Pancreas (tissue), 10 donors: ENCODE results near the gene CDK14. TPM values are rescaled to one million over a fixed set of nuclear protein-coding genes. Genes with fewer than 3 reads are reported as not detected.

Experiments
- ATAC-seq, 4 donors: fragments of 200-7000 bp; cut with Tn5 transposase; one replicate each; pipeline versions ENCODE4 v1.8.0 to v1.9.1; 2020; ENCODE audit warnings: mild to moderate bottlenecking in 4 of 4, moderate library complexity in 4 of 4
- DNase-seq, 6 donors: peaks; one replicate each; pipeline ENCODE4 v3.0.0-alpha.2; 2020
- FAIRE-seq: peaks from 2 replicates; lab custom pipeline; 2012; peaks lifted over from hg19 to GRCh38; lab: Jason Lieb, UNC
- H3K27ac ChIP-seq, 4 donors: fragments of 200-600 bp; sonication (generic); 1 replicate in 3 of 4; 2 replicates in 1 of 4; pipeline versions ENCODE4 v1.5.0 to v1.8.0; 2020
- H3K27me3 ChIP-seq, 4 donors: fragments of 200-600 bp; one replicate each; pipeline ENCODE4 v1.8.0; 2021
- H3K36me3 ChIP-seq, 3 donors: fragments of 200-600 bp; sonication (generic) in 1 of 3; one replicate each; pipeline versions ENCODE4 v1.5.0 to v1.8.0; 2020 to 2021
- H3K4me1 ChIP-seq, 3 donors: fragments of 200-600 bp; one replicate each; pipeline ENCODE4 v1.8.0; 2021
- H3K4me3 ChIP-seq, 4 donors: fragments of 200-600 bp; sonication (generic) in 2 of 4; one replicate each; pipeline versions ENCODE4 v1.5.0 to v1.8.0; 2020 to 2021
- H3K9me3 ChIP-seq, 4 donors: fragments of 200-600 bp; one replicate each; pipeline ENCODE4 v1.8.0; 2021
- WGBS, 2 donors: extraction: QIAGEN DNeasy Blood & Tissue Kit; methylation state at CpG; one replicate each; pipeline ENCODE4 v1.1.7; 2013; 5-methylcytosine and 5-hydroxymethylcytosine counted together
- intact Hi-C, 3 donors: fragments of 100-400 bp; cut with DNase I; formaldehyde crosslinking; loops; one replicate each; pipeline versions ENCODE4 v1.11.1 to v1.14.2; 2022
- polyA plus RNA-seq, 2 donors: library from polyadenylated mRNA; stranded (reverse); fragments of 200-250 nt; gene quantifications; one replicate each; pipeline ENCODE4 v1.2.3, GENCODE V29; 2013
- total RNA-seq, 6 donors: library from RNA; stranded (reverse); fragmentation: NEBNext Ultra II Directional in 4 of 6; extraction: Animal tissue kit (Norgen Biotek cat#: 25700) in 4 of 6; gene quantifications; one replicate each; pipeline versions ENCODE4 v1.2.1 to v1.2.4, GENCODE V29; 2021 to 2023
- TF ChIP-seq, protein P1 (sequence below), 4 donors: fragments of 200-600 bp; sonication (generic) in 3 of 4; IDR thresholded peaks; one replicate each; pipeline versions ENCODE4 v1.5.0 to v1.8.0; 2021; ENCODE audit warnings: antibody characterized with exemption in 4 of 4
- donor health status: healthy with polysubstance abuse.
- donor health status: DM: no; HTN: no; CAD: no; lungs with moderate emphysema.
- donor health status: DM: no; HTN: no; CAD: no.
- donor health status: control.
- donor health status: control.
- donor health status: Bipolar disorder and iron deficiency.
- donor health status: DM: yes; HTN: yes; CAD: no.
- donor health status: DM: no; HTN: no; CAD: no.
- donor health status: DM: no; HTN: no; CAD: no.
- donor health status: DM: yes; HTN: yes; CAD: no.

CDK14 gene
- total and polyA plus RNA-seq, 8 donors, result 4.5 to 48.3 (median 24.7) TPM

DNA sequence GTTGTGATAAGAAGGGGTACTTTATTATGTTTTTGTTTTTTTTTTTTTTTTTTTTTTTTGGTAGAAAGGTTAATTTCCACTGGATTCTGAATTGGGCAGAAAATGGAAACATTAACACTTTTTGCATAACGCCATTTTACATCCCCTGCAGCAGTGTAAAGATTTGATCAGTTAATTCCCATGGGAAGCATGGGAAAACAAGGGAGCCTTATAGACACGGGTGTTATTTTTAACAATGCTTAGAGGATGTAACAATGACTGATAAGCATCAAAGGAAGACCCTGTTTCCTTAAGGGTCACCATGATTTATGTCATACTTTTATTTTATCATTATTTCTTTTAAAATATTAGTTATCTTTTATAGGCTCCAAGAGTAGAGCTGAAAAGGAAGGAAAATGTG, 140.2 kb downstream of the CDK14 start:
- TF ChIP-seq, protein P1, sequence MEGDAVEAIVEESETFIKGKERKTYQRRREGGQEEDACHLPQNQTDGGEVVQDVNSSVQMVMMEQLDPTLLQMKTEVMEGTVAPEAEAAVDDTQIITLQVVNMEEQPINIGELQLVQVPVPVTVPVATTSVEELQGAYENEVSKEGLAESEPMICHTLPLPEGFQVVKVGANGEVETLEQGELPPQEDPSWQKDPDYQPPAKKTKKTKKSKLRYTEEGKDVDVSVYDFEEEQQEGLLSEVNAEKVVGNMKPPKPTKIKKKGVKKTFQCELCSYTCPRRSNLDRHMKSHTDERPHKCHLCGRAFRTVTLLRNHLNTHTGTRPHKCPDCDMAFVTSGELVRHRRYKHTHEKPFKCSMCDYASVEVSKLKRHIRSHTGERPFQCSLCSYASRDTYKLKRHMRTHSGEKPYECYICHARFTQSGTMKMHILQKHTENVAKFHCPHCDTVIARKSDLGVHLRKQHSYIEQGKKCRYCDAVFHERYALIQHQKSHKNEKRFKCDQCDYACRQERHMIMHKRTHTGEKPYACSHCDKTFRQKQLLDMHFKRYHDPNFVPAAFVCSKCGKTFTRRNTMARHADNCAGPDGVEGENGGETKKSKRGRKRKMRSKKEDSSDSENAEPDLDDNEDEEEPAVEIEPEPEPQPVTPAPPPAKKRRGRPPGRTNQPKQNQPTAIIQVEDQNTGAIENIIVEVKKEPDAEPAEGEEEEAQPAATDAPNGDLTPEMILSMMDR (IDR thresholded peaks at IDR 0.05), result no peak
- no peak overlapping the region for H3K27ac ChIP-seq
- FAIRE-seq (no peak), DNase-seq (no peak), ATAC-seq (no peak)
- intact Hi-C loops, result no loop called here
- H3K36me3 ChIP-seq, result peaks cover 0 to 3% (median 0%) of the 10 kb centered on the region in 3 donors
- no peak overlapping the region for H3K4me3 ChIP-seq
- peaks cover 0 to under 1% (median 0%) of the 10 kb centered on the region in 3 donors for H3K4me1 ChIP-seq
- no peaks in the 10 kb centered on the region for H3K9me3 ChIP-seq
- no peaks in the 10 kb centered on the region for H3K27me3 ChIP-seq
- 91 to 95% methylated on average over 2 of the region's 2 CpGs for WGBS, 2 donors

DNA sequence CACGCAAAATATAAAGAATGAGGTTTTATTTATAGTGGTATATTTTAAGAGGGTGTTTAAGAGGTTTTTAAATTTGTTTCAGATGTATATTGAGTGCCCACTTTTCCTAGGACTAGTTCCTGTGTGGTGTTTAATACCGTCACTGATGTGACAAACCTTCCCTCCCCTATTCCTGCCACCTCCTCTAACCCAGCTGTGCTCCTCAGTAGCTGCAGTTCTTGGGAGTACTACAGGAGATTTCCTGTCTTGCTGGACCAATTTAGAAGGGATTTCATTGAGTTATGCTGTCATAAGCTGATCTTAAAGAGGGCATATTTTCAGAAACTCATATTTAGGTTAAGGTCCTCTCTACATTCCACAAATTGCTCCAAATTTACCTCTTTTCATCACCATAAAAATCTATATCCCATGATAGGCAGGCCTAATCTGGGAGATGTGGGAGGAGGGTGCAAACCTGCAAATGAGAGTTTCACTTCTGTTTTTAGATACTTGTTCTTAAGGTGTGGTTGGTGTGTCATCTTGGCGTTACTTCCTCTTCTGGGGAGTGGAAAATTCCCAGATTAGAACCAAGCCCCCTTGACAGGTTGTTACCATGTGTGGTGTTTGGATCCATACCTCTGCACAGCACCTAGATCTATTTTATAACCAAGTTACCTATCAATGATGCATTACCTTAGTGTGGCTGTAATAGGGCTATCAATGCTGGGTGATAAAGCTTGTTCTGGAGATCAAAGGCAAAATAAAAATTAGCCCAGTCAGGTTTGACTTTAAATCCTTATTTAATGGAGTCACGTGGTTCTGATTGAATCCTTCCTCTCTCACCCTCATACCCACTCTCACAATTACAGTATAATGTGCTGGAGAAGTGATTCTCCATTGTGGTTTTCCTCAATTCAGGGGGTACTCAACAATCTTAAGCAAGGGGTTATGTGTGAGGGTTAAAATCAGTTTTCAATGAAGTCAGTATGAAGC, 141.1 kb downstream of the CDK14 start:
- Histone ChIP-seq H3K27me3 (no peaks in the 10 kb centered on the region), H3K9me3 (no peaks in the 10 kb centered on the region), H3K36me3 (peaks cover 0 to 3% (median 0%) of the 10 kb centered on the region in 3 donors), H3K27ac (no peak overlapping the region), H3K4me1 (peaks cover 0 to 5% (median 0%) of the 10 kb centered on the region in 3 donors), H3K4me3 (no peak overlapping the region)
- 91% methylated on average over 4 of the region's 4 CpGs for WGBS, 2 donors
- ATAC-seq (peak in 1 of 4 donors; percentile 22), FAIRE-seq (no peak), DNase-seq (no peak)
- TF ChIP-seq, protein P1 (IDR thresholded peaks at IDR 0.05), result no peak
- intact Hi-C loops, result no loop called here

DNA sequence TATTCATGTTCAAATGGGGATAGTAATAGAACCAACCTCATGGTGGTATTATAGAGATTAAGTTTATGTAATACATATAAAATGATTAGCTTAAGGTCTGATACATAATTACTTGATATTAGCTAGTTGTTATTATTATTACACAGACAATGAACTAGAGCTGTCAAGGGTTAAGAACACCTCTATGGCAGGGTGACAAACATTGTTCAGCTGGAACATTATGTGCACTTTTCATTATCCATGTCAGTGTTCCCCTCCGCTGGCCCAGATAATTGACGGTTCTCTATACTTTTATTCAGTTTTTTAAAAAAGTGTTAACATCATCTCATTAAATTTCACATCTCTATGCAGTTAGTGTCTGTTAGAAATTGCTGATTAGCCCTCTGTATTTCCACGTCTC, 142.1 kb downstream of the CDK14 start:
- DNase-seq (no peak), FAIRE-seq (no peak), ATAC-seq (no peak)
- WGBS, 2 donors, result 80 to 85% methylated on average over 3 of the region's 3 CpGs
- H3K4me1 ChIP-seq, result peaks cover 0 to 5% (median 0%) of the 10 kb centered on the region in 3 donors
- H3K27ac ChIP-seq, result no peak overlapping the region
- intact Hi-C loops, result no loop called here
- H3K27me3 ChIP-seq, result no peaks in the 10 kb centered on the region
- peaks cover 0 to 3% (median 0%) of the 10 kb centered on the region in 3 donors for H3K36me3 ChIP-seq
- no peaks in the 10 kb centered on the region for H3K9me3 ChIP-seq
- H3K4me3 ChIP-seq, result no peak overlapping the region
- TF ChIP-seq, protein P1 (IDR thresholded peaks at IDR 0.05), result no peak

DNA sequence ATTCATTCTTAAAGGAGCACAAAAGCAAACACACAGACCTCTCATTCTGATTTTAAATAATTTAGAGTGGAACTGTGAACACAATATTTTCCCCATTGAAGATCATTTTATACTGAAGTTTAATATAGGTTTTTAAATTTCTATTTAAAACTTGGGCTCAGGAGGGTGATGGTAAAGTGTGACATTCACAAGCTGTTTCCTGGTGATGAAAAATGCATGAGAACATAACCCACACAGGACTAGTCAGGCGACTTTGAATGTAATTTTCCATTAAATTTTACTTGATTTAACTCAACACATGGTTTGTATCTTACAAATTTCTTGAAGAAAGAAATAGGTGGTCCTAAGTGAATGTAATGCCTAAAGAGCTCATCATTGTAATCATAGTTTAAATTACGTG, 143.6 kb downstream of the CDK14 start:
- FAIRE-seq, result no peak
- no peaks in the 10 kb centered on the region for H3K27me3 ChIP-seq
- DNase-seq, result no peak
- peaks cover 0 to 3% (median 0%) of the 10 kb centered on the region in 3 donors for H3K36me3 ChIP-seq
- H3K4me1 ChIP-seq, result peaks cover 0 to 5% (median 0%) of the 10 kb centered on the region in 3 donors
- no peak overlapping the region for H3K4me3 ChIP-seq
- intact Hi-C loops, result no loop called here
- no peaks in the 10 kb centered on the region for H3K9me3 ChIP-seq
- no peak overlapping the region for H3K27ac ChIP-seq
- no peak for ATAC-seq
- 85 to 86% methylated on average over 2 of the region's 2 CpGs for WGBS, 2 donors
- TF ChIP-seq, protein P1 (IDR thresholded peaks at IDR 0.05), result no peak
